Astrocyte of the spinal cord (primary cell): ENCODE measurements around the gene KLHL10.
"Not testable (repeated sequence)": the region's sequence is repeated elsewhere in the genome, so short reads cannot be mapped to it uniquely, and the experiment has no call there.

ENCODE experiments used
- DNase-seq: peaks from one replicate; pipeline ENCODE4 v3.0.0; 2011; ENCODE audit warnings: low read depth, low spot score
- H3K4me3 ChIP-seq: 2 replicates; pipeline ENCODE4 v1.5.1; 2011; ENCODE audit warnings: low read depth, mild to moderate bottlenecking, low read length, moderate library complexity
- CTCF ChIP-seq: IDR thresholded peaks from 2 replicates; pipeline ENCODE4 v1.5.1; 2012; ENCODE audit warnings: low read depth, mild to moderate bottlenecking, low read length, inconsistent platforms
- in situ Hi-C: cut with HindIII; loops from 2 replicates; pipeline ENCODE4 v1.10.0; 2017; ENCODE audit warnings: low sequenced_read_pairs

The KLHL10 gene

GRCh38 chr17:41870097-41870496, 32.5 kb downstream of the KLHL10 start:
- in situ Hi-C loops, result no loop called here
- DNase-seq, result no peak
- H3K4me3 ChIP-seq, result no peak overlapping the region
- TF ChIP-seq CTCF, result no peak

- DNase-seq, result no peak
- in situ Hi-C loops, result no loop called here
- TF ChIP-seq CTCF, result no peak
- H3K4me3 ChIP-seq, result no peak overlapping the region
Measured at GRCh38 chr17:41870627-41871026, 33.0 kb downstream of the KLHL10 start.

- DNase-seq, result no peak
- in situ Hi-C loops, result no loop called here
- TF ChIP-seq CTCF, result no peak
- no peak overlapping the region for H3K4me3 ChIP-seq
Measured at GRCh38 chr17:41871789-41872188, 34.2 kb downstream of the KLHL10 start.

- TF ChIP-seq CTCF, result no peak
- H3K4me3 ChIP-seq, result no peak overlapping the region
- in situ Hi-C loops, result no loop called here
- DNase-seq, result no peak
Measured at GRCh38 chr17:41873559-41874292, 36.1 kb downstream of the KLHL10 start.

- DNase-seq, in situ Hi-C loops, H3K4me3 ChIP-seq: not testable (repeated sequence)
Measured at GRCh38 chr17:41874293-41874670, 36.7 kb downstream of the KLHL10 start.

GRCh38 chr17:41880130-41880529, 42.5 kb downstream of the KLHL10 start:
- DNase-seq, result no peak
- in situ Hi-C loops, result no loop called here
- H3K4me3 ChIP-seq, result no peak overlapping the region
- no peak for TF ChIP-seq CTCF

- TF ChIP-seq CTCF, result no peak
Measured at GRCh38 chr17:41882756-41883155, 45.1 kb downstream of the KLHL10 start.

More at GRCh38 chr17:41882756-41883155, 45.1 kb downstream of the KLHL10 start:
- DNase-seq, result no peak
- H3K4me3 ChIP-seq, result no peak overlapping the region
- in situ Hi-C loops, result no loop called here
